Stimulated activated naive CD8-positive, alpha-beta T cell treated with anti-CD3 and anti-CD28 coated beads, Interleukin-15, amount 100 ng/mL, for 72 hours (primary cell): ENCODE data around the gene F2R.
"Not testable (repeated sequence)": the region's sequence is repeated elsewhere in the genome, so short reads cannot be mapped to it uniquely, and the experiment has no call there.

Experiments
- ATAC-seq: fragments of 150-1000 bp; cut with Tn5 transposase; 2 replicates; pipeline ENCODE4 v1.10.0; 2021; ENCODE audit warnings: mild to moderate bottlenecking, moderate library complexity
- DNase-seq, 2 donors: peaks; one replicate each; pipeline ENCODE4 v3.0.0; 2021 to 2022
- H3K27ac Mint-ChIP-seq, 2 donors: one replicate each; pipeline ENCODE4 v1.8.0; 2022; ENCODE audit warnings: mild to moderate bottlenecking in 2 of 2, mixed read lengths in 2 of 2, moderate library complexity in 2 of 2
- H3K27me3 Mint-ChIP-seq: one replicate; pipeline ENCODE4 v1.8.0; 2022; ENCODE audit warnings: mixed read lengths
- H3K4me1 Mint-ChIP-seq: one replicate; pipeline ENCODE4 v1.8.0; 2022; ENCODE audit warnings: mild to moderate bottlenecking, mixed read lengths
- H3K4me3 Mint-ChIP-seq, 2 donors: one replicate each; pipeline ENCODE4 v1.8.0; 2022; ENCODE audit warnings: mild to moderate bottlenecking in 2 of 2, mixed read lengths in 2 of 2, moderate library complexity in 1 of 2
- H3K9me3 Mint-ChIP-seq, 2 donors: one replicate each; pipeline ENCODE4 v1.8.0; 2022; ENCODE audit warnings: mixed read lengths in 2 of 2

Gene F2R

DNA sequence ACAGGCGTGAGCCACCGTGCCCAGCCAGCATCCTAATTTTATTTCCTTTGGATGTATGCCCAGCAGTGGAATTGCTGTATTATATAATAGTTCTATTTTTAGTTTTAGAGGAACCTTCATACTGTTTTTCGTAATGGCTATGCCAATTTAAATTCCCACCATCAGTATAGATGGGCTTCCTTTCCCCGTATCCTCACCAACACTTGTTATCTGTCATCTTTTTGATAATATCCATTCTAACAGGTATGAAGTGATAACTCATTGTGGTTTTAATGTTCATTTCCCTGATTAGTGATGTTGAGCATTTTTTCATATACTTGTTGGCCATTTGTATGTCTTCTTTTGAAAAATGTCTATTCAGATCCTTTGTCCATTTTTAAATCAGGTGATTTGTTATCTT is 13.0 kb downstream of the F2R start:
- no peak overlapping the region for H3K27ac Mint-ChIP-seq
- no peaks in the 10 kb centered on the region for H3K4me1 Mint-ChIP-seq
- peaks cover 21 to 29% of the 10 kb centered on the region in 2 donors for H3K9me3 Mint-ChIP-seq
- H3K4me3 Mint-ChIP-seq = no peak overlapping the region
- peaks cover 17% of the 10 kb centered on the region for H3K27me3 Mint-ChIP-seq
- no peak for DNase-seq
- ATAC-seq = no peak

DNA sequence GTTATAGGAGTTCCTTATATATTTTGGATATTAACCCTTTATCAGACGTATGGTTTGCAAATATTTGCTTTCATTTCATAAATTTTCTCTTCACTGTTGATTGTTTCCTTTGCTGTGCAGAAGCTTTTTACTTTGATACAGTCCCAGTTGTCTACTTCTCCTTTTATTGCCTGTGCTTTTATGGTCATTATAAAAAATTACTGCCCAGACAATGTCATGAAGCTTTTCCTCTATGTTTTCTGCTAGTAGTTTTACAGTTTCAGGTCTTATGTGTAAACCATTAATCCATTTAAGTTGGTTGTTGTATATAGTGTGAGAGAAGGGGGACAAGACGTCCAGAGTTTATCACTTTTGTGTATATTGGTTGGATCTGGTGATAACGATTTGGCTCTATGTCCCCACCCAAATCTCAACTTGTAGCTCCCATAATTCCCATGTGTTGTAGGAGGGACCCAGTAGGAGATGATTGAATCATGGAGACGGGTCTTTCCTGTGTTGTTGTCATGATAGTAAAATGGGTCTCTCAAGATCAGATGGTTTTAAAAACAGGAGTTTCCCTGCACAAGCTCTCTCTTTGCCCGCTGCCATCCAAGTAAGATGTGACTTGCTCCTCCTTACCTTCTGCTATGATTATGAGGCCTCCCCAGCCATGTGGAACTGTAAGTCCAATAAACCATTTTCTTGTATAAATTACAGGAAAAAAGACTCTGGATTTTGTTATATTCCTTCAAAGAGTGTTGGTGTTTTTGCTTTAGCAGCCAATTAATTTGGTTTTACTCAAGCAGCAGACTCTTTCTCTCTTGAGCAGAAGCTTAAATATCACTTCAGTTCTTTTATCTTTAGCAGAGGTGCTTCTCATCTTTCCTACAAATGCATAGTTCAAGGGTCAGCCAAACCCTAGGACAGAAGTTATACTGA is 13.7 kb downstream of the F2R start:
- Mint-ChIP-seq H3K9me3 (peaks cover 21 to 29% of the 10 kb centered on the region in 2 donors), H3K4me3 (no peak overlapping the region), H3K27me3 (peaks cover 14% of the 10 kb centered on the region), H3K4me1 (no peaks in the 10 kb centered on the region), H3K27ac (no peak overlapping the region)
- ATAC-seq (no peak), DNase-seq (no peak)

DNA sequence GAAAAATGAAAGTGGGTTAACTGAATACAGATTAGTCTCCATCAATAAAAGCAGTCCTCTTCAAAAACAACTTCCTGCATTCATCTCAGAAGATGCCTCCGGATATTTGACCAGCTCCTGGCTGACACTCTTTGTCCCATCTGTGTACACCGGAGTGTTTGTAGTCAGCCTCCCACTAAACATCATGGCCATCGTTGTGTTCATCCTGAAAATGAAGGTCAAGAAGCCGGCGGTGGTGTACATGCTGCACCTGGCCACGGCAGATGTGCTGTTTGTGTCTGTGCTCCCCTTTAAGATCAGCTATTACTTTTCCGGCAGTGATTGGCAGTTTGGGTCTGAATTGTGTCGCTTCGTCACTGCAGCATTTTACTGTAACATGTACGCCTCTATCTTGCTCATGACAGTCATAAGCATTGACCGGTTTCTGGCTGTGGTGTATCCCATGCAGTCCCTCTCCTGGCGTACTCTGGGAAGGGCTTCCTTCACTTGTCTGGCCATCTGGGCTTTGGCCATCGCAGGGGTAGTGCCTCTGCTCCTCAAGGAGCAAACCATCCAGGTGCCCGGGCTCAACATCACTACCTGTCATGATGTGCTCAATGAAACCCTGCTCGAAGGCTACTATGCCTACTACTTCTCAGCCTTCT is 16.6 kb downstream of the F2R start:
- Mint-ChIP-seq H3K9me3 (peaks cover 21 to 29% of the 10 kb centered on the region in 2 donors), H3K4me1 (peaks cover 18% of the 10 kb centered on the region), H3K27ac (peak overlapping the region in 1 of 2 donors; percentile 1), H3K4me3 (no peak overlapping the region), H3K27me3 (peaks cover 8% of the 10 kb centered on the region)
- ATAC-seq (no peak), DNase-seq (no peak)

DNA sequence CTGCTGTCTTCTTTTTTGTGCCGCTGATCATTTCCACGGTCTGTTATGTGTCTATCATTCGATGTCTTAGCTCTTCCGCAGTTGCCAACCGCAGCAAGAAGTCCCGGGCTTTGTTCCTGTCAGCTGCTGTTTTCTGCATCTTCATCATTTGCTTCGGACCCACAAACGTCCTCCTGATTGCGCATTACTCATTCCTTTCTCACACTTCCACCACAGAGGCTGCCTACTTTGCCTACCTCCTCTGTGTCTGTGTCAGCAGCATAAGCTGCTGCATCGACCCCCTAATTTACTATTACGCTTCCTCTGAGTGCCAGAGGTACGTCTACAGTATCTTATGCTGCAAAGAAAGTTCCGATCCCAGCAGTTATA is 17.1 kb downstream of the F2R start:
- Mint-ChIP-seq H3K9me3 (peaks cover 21 to 27% of the 10 kb centered on the region in 2 donors), H3K4me3 (no peak overlapping the region), H3K27ac (peak overlapping the region in 1 of 2 donors; percentile 1), H3K27me3 (peaks cover 8% of the 10 kb centered on the region), H3K4me1 (peaks cover 23% of the 10 kb centered on the region)
- DNase-seq (peak in 1 of 2 donors; percentile 22), ATAC-seq (peak; percentile 82)

DNA sequence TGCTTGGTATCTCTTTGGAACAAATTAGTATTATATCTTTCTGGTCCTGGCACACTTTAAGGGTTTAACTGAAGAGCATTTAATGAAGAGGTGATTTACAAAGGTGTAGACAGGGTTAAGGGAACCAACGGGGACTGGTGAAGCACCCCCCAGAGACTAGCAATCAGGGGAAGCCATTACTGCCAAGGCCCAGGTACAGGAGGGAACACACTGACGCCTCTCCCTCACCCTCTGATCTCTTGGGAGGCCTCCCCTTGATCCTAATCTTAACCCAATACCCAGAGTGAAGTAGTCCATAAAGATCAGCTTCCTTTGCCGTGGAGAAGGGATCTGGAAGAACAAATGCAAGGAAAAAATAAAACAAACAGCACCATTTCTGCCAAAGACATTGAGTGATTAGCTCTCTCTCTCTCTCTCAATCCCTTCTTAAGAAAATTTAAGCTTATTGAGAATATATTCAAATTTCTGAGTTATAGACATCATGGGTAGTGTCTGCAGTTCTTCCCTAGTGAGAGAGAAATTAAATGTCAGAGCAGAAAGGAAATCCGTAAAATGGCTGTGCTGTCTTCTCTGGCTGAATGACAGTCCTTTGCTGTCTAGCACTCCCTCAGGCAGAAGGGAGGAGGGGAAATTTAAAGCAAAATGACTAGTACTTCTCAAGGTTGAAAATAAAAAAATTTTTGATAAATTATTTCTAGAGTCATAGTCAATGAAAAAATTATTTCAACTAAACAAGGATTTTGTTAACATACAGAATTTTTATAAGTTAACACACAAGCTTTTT is 20.0 kb downstream of the F2R start:
- DNase-seq = no peak
- Mint-ChIP-seq H3K27me3 (no peaks in the 10 kb centered on the region), H3K27ac (peak overlapping the region in 1 of 2 donors; percentile 36), H3K4me1 (peaks cover 40% of the 10 kb centered on the region), H3K4me3 (no peak overlapping the region), H3K9me3 (peaks cover under 1% of the 10 kb centered on the region in 2 donors)
- no peak for ATAC-seq

DNA sequence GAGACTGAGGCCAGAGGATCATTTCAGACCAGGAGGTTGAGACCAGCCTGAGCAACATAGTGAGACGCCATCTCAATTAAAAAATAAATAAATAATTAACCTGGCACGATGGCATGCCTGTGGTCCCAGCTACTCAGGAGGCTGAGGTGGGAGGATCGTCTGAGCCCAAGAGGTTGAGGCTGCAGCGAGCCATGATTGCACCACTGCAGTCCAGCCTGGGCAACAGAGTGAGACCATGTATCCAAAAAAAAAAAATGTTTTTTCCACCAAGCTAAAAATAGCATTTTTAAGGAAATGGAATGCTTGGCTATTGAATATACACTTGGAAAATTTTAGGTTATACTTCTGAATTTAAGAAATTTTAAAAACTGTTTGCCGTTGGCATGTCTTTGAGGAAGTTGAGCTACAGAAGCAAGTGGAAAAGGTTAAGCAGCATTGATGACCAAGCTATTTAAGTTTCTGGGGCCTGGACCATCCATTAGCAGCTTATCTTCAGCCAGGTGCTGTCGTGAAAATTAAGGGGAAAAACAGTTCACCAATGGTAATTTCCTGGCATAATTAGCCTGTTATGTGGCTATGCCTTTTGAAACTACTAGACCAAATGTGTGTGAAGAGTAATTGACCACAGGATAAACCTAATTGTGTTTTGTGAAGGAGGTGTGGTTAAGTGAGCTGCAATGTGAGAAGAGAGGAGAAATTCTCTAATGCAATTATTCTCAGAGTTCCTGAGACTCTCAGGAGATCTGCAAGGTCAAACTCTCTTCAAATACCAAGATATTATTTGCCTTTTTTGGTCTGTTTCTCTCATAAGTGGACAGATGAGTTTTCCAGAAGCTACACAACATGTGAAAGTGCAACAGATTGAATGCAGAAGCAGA is 21.0 kb downstream of the F2R start:
- peak; percentile 41 for ATAC-seq
- no peak overlapping the region for H3K27ac Mint-ChIP-seq
- peak overlapping the region; percentile 54 to 61 for H3K4me3 Mint-ChIP-seq
- H3K27me3 Mint-ChIP-seq = no peaks in the 10 kb centered on the region
- H3K9me3 Mint-ChIP-seq = no peaks in the 10 kb centered on the region
- peaks cover 48% of the 10 kb centered on the region for H3K4me1 Mint-ChIP-seq
- no peak for DNase-seq

DNA sequence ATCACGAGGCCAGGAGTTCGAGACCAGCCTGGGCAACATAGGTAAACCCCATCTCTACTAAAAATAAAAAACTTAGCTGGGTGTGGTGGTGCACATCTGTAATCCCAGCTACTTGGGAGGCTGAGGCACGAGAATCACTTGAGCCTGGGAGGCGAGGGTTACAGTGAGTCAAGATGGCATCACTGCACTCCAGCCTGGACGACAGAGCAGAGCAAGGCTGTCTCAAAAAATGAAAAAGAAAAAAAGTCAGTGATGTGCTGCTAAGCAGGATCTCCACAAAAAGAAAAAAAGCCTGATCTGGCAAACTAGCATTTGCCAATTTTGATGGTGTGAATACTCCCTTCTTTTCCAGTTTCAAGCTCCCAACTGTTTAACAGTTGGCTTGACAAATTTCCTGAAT is 21.9 kb downstream of the F2R start:
- no peak overlapping the region for H3K27ac Mint-ChIP-seq
- no peak overlapping the region for H3K4me3 Mint-ChIP-seq
- H3K4me1 Mint-ChIP-seq = peaks cover 48% of the 10 kb centered on the region
- no peaks in the 10 kb centered on the region for H3K9me3 Mint-ChIP-seq
- DNase-seq (no peak), ATAC-seq (no peak)
- no peaks in the 10 kb centered on the region for H3K27me3 Mint-ChIP-seq

DNA sequence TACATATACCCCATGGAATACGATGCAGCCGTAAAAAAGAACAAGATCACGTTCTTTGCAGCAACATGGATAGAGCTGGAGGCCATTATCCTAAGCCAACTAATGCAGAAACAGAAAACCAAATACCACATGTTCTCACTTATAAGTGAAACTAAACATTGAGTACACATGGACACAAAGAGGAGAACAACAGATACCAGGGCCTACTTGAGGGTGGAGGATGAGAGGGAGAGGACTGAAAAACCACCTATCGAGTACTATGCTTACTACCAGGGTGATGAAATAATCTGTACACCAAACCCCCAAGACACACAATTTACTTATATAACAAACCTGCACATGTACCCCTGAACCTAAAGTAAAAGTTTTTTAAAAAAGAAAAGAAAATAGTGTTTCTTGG is 25.6 kb downstream of the F2R start:
- not testable (repeated sequence) for H3K27me3 Mint-ChIP-seq, H3K27ac Mint-ChIP-seq, ATAC-seq, DNase-seq, H3K4me3 Mint-ChIP-seq, H3K9me3 Mint-ChIP-seq
- H3K4me1 Mint-ChIP-seq = peaks cover 39% of the 10 kb centered on the region

DNA sequence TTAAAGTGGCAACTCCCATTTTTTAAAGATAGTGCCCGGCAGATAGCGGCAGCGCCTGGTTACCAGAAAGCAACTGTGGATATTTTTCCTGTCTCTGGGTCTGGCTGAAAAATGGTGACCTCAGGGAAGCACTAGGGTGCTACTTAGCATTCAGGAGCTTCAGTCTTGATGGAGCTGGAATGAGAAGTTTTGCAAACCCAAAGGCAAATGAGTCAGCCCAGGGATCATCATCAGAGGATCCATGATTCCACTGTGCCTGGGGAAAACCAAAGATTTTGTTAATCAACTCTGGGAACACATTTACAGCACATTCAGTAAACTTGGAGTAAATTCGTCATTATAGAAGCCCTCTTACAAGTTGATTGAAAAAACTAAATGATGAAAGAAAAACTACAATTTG is 26.7 kb downstream of the F2R start:
- H3K27me3 Mint-ChIP-seq = no peaks in the 10 kb centered on the region
- no peak for DNase-seq
- no peak for ATAC-seq
- H3K9me3 Mint-ChIP-seq = no peaks in the 10 kb centered on the region
- H3K27ac Mint-ChIP-seq = no peak overlapping the region
- no peak overlapping the region for H3K4me3 Mint-ChIP-seq
- peaks cover 30% of the 10 kb centered on the region for H3K4me1 Mint-ChIP-seq

DNA sequence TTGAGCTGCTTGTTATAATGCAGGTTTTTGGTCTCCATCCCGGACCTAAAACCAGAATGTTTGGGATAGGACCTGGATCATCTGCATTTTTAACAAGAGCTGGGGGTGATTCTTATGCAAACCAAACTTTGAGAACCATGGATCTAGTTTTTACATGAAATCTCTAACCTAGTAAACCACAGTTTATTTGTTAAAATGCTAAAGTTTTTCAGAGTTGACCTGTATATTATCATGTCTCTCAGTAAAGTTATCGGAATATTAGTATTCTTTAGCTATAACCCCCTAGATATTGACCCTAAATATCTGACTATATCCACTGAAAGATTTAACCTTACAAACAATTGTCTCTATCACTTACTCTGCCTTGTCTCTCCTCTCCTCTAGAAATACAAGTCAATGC is 28.7 kb downstream of the F2R start:
- peaks cover 9% of the 10 kb centered on the region for H3K27me3 Mint-ChIP-seq
- no peaks in the 10 kb centered on the region for H3K9me3 Mint-ChIP-seq
- ATAC-seq (no peak), DNase-seq (no peak)
- H3K4me1 Mint-ChIP-seq = peaks cover 10% of the 10 kb centered on the region
- H3K4me3 Mint-ChIP-seq = no peak overlapping the region
- no peak overlapping the region for H3K27ac Mint-ChIP-seq

DNA sequence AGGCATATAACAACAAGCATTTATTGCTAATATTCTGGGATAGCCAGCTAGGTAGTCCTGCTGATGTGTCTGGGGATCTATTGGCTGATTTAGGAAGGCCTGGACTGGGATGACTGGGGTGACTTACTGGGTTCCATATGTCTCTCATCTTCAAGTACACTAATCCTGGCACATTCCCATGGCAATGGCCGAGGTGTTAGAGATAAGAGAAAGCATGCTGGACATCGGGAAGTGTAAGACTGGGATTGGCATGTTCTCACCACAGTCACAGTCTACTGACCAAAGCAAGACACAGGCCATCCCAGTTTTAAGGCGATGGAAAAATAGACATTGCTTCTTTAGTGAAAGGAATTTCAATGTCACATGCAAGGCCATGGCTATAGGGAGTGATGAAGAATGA is 29.7 kb downstream of the F2R start:
- Mint-ChIP-seq H3K9me3 (no peaks in the 10 kb centered on the region), H3K4me1 (peaks cover 10% of the 10 kb centered on the region), H3K27ac (no peak overlapping the region), H3K27me3 (peaks cover 19% of the 10 kb centered on the region), H3K4me3 (no peak overlapping the region)
- DNase-seq = no peak
- no peak for ATAC-seq

DNA sequence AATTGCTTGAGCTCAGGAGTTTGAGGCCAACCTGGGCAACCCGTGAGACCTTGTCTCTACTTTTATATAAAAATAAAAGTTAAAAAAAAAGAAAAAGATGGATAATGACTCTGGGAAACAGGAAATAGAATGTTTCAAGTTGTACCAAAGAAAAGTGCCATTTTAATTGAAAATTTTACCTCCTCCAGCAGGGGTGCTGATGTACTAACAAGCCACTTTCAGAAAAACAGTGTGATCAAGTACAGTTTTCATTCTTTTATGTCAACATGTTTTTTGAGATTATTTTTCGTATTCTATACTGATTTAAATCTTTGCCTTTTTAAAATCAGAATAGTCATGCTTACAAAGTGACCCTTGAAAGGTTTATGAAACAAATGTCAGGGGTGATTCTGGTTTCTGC is 30.8 kb downstream of the F2R start:
- Mint-ChIP-seq H3K27me3 (peaks cover 23% of the 10 kb centered on the region), H3K27ac (no peak overlapping the region), H3K9me3 (no peaks in the 10 kb centered on the region), H3K4me3 (no peak overlapping the region), H3K4me1 (peaks cover under 1% of the 10 kb centered on the region)
- no peak for ATAC-seq
- DNase-seq = no peak

DNA sequence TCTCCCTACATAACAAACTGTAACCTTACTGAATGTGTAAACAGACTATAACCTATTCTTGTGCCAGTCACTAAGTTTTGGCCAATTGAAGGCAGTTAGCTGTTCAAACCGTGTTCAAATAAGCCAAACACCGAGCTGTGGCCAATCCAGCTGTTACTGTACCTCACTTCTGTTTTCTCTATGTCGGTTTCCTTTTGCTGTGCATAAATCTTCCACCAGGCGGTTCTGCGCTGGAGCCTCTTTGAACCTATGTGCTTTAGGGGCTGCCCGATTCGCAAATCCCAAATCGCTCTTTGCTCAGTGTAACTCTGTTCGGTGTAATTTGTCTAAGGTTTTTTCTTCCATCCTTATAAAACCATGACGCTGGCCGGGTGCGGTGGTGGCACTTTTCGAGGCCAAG is 31.8 kb downstream of the F2R start:
- ATAC-seq (no peak), DNase-seq (no peak)
- H3K27ac Mint-ChIP-seq = no peak overlapping the region
- H3K4me1 Mint-ChIP-seq = no peaks in the 10 kb centered on the region
- no peak overlapping the region for H3K4me3 Mint-ChIP-seq
- peaks cover 23% of the 10 kb centered on the region for H3K27me3 Mint-ChIP-seq
- H3K9me3 Mint-ChIP-seq = no peaks in the 10 kb centered on the region

DNA sequence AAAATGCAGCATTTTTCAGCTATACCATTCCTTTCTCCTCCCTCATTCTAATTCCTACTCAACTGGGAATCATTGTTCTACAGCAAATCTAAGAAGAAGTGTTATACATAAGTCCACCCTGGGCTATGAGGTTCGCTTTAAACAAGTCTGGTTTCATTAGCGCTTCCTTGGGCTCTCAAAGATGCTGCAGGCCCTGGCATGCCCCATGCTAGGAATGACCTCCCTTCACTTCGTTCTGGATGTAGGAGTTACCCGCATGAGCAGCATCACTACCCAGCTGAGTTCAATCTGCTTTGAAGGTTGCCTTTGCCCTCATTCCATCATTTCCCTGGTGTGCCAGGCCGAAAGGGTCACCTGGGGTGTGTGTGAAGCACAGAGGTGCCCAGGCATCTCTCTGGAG is 35.4 kb downstream of the F2R start:
- DNase-seq (no peak), ATAC-seq (no peak)
- Mint-ChIP-seq H3K27me3 (peaks cover 23% of the 10 kb centered on the region), H3K4me1 (no peaks in the 10 kb centered on the region), H3K4me3 (no peak overlapping the region), H3K27ac (no peak overlapping the region), H3K9me3 (no peaks in the 10 kb centered on the region)

DNA sequence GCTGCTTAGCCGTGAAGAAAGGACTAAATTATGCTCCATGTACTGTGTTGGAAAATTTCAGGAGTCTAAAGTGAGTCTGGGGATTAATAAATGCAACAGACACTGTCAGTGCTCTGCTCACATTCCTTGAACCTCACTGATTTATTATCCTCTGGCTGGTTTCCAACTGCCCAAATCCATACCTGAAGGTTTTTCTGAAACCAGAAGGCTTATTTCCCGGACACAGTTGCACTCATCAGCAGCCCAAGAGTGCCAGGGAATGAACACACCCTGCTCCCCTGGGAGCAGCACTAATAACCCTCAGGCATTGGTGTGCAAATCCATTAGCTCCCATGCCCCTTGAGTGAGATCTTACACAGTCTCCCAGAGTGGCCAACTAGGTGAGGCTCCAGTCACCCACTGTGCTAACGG is 38.7 kb downstream of the F2R start:
- Mint-ChIP-seq H3K4me1 (no peaks in the 10 kb centered on the region), H3K9me3 (no peaks in the 10 kb centered on the region), H3K27me3 (peaks cover 14% of the 10 kb centered on the region), H3K4me3 (no peak overlapping the region), H3K27ac (no peak overlapping the region)
- DNase-seq (no peak), ATAC-seq (no peak)
